ENCODE measurements around the gene TBC1D9B.

The TBC1D9B gene

GRCh38 chr5:179870403-179870903 lies 37.2 kb downstream of the TBC1D9B start:
- no peak for DNase-seq (ENCODE audit: low read depth in 4 of 4, low spot score in 1 of 4)

GRCh38 chr5:179869641-179870402 lies 37.9 kb downstream of the TBC1D9B start:
- no peak for DNase-seq (ENCODE audit: low read depth in 4 of 4, low spot score in 1 of 4)

DNA sequence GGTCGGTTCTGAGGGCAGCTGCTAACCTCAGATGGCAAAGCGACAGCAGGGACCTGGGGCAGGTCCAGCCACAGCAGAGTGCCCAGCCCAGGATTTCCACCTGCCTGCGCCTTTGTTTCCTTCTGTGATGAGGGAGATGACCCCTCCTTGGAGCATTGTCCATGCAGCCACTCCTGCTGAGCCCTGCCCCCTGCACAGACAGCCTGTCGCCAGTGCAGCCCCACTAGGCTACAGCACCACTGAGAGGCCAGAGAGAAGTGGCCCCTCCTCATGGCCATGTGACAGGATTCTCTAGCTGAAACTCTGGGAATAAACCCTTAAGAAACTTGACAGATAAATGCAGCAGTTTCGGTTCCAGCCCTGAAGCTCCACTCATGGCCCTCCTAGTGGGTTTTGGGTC lies 38.6 kb downstream of the TBC1D9B start:
- DNase-seq (ENCODE audit: low read depth in 4 of 4, low spot score in 1 of 4): no peak

DNA sequence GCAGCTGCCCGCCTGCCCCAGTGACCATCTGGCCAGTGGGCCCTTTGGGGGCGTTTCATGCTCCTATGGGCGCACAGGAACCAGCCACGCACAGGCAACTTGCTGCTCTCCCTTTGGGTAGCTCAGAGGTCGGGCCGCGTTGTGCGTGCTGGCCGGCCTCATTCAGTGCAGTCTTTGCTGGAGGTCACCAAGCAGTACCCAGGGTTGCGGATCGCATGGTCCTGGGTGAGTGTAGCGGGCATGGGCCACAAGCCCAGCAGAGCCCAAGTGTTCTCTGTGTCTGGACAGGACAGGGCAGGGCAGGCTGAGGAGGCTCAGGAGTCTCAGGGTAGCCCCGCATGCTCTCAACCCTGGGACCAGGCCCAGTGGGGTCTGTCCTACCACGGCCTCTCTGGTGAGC lies 39.2 kb downstream of the TBC1D9B start:
- no peak for DNase-seq (ENCODE audit: low read depth in 4 of 4, low spot score in 1 of 4)

GRCh38 chr5:179867476-179867875 lies 40.2 kb downstream of the TBC1D9B start:
- no peak for DNase-seq (ENCODE audit: low read depth in 4 of 4, low spot score in 1 of 4)

DNA sequence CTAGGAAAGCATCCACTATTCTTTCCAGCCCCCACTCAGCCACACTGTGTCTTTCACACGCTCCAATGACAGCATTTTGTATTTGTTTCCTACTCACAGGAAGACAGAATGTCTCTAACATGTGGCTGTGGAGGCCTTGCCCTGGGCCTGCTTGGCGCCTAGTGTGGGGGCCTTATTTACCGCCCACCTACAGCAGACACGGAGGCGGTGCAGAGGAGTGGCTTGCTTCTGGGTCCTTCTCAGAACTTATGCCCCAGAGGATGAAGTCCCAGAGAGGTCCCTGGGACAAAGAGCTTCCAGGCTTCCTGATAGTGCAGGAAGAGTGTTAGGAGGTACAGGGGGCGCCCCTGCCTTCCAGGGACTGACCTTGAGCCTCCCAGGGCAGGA lies 40.6 kb downstream of the TBC1D9B start:
- no peak for DNase-seq (ENCODE audit: low read depth in 4 of 4, low spot score in 1 of 4)

GRCh38 chr5:179866241-179867078 lies 41.2 kb downstream of the TBC1D9B start:
- peak in 1 of 4 experiments; percentile 18 for DNase-seq (ENCODE audit: low read depth in 4 of 4, low spot score in 1 of 4)

DNA sequence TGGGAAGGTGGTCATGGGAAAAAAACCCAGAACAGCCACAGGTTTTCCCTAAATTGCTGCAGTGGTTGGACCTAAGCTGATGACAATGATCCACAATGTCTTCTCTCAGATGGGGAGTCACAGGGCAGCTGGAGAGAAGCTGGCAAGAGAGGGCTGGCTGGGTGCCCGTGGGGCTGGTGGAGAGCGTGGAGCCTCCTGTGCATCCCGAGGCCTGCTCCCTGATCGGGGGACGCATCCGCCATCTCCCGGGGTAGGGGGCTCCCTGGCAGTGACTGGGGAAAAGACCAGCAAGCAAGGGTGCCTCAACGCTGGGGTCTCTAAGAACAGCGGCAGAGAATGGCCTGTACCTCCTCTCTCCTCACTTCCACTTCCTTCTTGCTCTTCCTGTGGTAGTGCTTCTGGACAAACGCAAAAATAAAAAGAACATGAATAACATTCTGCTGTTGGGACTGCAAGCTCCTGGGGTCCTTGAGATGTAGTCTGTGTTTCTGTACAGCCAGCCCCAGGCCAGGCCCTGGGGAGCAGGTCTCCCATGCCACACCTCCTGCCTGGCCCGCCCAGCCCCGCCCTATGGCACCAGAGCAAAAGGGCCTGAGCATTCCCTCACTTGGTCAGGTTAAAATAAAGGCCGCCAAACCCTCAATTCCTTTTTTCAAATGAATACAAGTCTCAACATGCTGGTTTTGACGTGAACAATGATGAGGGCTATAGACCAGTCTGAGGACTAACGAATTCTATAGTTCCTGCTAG lies 42.0 kb downstream of the TBC1D9B start:
- no peak for DNase-seq (ENCODE audit: low read depth in 4 of 4, low spot score in 1 of 4)

GRCh38 chr5:179864686-179865085 lies 43.0 kb downstream of the TBC1D9B start:
- no peak for DNase-seq (ENCODE audit: low read depth in 4 of 4, low spot score in 1 of 4)

GRCh38 chr5:179863449-179864085 lies 44.1 kb downstream of the TBC1D9B start:
- no peak for DNase-seq (ENCODE audit: low read depth in 4 of 4, low spot score in 1 of 4)

GRCh38 chr5:179862891-179863290 lies 44.8 kb downstream of the TBC1D9B start:
- no peak for DNase-seq (ENCODE audit: low read depth in 4 of 4, low spot score in 1 of 4)

GRCh38 chr5:179862296-179862695 lies 45.4 kb downstream of the TBC1D9B start:
- no peak for DNase-seq (ENCODE audit: low read depth in 4 of 4, low spot score in 1 of 4)

GRCh38 chr5:179860301-179860700 lies 47.4 kb downstream of the TBC1D9B start:
- no peak for DNase-seq (ENCODE audit: low read depth in 4 of 4, low spot score in 1 of 4)

GRCh38 chr5:179858586-179859427 lies 48.9 kb downstream of the TBC1D9B start, which contains the start of gene MRNIP:
Gene MRNIP, minus strand, starts transcription at chr5:179858817. Its CDS starts 21 bp downstream, at chr5:179858796.
- DNase-seq (ENCODE audit: low read depth in 4 of 4, low spot score in 1 of 4): peak; percentile 81 to 91 (median 88)

- DNase-seq (ENCODE audit: low read depth in 4 of 4, low spot score in 1 of 4): peak in 2 of 4 experiments; percentile 9 to 31
Measured at GRCh38 chr5:179858241-179858585, 49.5 kb downstream of the TBC1D9B start.

- DNase-seq (ENCODE audit: low read depth in 4 of 4, low spot score in 1 of 4): no peak
Measured at GRCh38 chr5:179854356-179854755, 53.3 kb downstream of the TBC1D9B start.

DNA sequence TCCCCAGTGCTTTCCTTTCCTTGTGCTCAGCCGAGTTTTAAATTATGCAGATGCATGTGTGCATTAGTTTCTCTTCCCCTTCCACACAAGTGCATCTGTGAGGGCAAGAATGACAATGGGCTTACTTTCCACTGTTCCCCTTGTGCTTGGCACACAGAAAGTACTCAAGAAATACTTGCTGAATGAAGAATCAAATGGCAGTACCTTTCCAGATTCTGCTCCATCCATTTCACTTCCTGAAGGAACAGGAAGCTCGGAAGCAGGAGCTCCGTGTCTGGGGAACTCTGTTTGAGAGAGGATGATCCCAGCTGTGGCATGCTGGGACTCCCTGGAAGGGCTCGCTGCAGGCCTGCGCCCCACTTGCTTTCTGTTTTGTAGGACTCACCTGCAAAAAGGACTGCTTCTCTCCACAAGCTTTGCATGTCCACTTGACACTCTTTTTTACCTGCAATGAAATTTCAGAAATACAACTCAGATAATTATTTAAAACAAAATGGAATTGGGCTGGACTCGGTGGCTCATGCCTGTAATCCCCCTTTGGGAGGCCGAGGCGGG lies 54.6 kb downstream of the TBC1D9B start:
- DNase-seq (ENCODE audit: low read depth in 4 of 4, low spot score in 1 of 4): no peak

DNA sequence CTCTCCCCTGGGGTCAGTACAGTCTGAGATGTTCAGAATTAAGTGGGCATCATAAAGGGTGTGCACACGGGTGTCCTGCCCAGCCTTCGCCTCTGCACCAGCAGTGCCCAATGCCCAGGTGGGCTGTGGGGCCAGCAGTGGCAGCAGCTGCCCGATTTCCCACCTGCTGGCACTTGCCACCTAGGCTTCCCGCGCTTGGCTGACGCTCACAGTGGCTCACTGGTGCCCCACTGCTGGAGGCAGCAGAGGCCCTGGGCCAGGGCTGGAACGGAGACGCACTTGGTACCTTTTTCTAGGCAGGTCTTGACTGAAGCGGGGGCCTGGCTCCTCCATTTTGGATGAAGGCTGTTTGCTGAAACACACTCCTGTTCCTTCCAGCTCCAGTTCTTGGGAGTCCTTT lies 66.1 kb downstream of the TBC1D9B start:
- DNase-seq (ENCODE audit: low read depth in 4 of 4, low spot score in 1 of 4): no peak

DNA sequence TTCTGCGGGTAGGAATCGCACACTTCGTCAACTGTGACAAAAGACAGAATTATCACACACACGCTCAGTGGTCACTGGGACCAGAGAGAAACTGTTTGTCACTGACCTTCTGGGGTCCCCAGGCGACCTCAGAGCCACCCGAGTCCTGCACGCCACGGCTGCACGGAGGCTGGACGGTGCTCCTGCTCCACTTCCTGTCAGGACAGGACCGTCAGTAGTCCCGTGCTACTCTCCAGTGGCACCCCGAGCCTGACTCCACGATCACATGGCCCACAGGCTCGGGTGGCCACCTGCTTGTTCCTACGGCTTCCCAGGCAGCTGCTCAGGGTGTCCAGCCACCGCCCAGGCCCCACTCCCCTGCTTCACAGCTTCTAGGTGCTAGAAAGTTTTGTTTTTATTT lies 66.9 kb downstream of the TBC1D9B start:
- DNase-seq (ENCODE audit: low read depth in 4 of 4, low spot score in 1 of 4): no peak

DNA sequence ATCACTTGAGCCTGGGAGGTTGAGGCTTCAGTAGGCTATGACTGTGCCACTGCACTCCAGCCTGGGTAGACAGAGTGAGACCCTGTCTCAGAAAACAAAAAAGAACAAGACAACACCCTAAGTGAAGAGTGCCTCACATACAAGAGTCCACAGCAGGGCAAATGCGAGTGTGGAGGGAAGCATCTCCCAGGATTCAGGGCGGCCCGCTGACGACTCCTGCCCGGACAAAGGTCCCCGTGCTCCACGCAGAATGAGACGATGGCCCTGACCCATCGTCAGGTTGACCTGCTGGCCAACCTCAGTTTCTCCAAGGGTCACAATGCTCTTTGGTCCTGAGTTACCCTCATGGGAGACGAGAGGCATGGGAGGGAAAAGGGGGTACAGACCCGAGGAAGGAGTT lies 67.4 kb downstream of the TBC1D9B start:
- DNase-seq (ENCODE audit: low read depth in 4 of 4, low spot score in 1 of 4): no peak
